B cell (primary cell): Measurements from ENCODE around the gene OR13C2.

Source experiments
- CTCF ChIP-seq: fragments of 200-600 bp; IDR thresholded peaks from one replicate; pipeline ENCODE4 v1.8.0; 2022; ENCODE audit warnings: antibody characterized with exemption, mild to moderate bottlenecking
- EZH2 ChIP-seq: IDR thresholded peaks from 2 replicates; pipeline ENCODE4 v1.6.1; 2012; ENCODE audit warnings: borderline replicate concordance, low read depth, mild to moderate bottlenecking, moderate library complexity, low read length; ENCODE audit not compliant: insufficient read depth, poor library complexity, severe bottlenecking

- TF ChIP-seq CTCF (no peak), EZH2 (no peak)
These were observed 32.8 kb downstream of the OR13C2 start for GRCh38 chr9:104572612-104573011.
